ENCODE measurements around the gene ZNF211.

- TF ChIP-seq CTCF (conservative IDR thresholded peaks at IDR 0.05 in 1 of 2, IDR thresholded peaks at IDR 0.05 in 1 of 2; ENCODE audit: extremely low read depth in 1 of 2, insufficient read depth in 1 of 2, low read depth in 1 of 2, low read length in 2 of 2), result no peak
- no peak for TF ChIP-seq EZH2 (IDR thresholded peaks at IDR 0.05; ENCODE audit: borderline replicate concordance, low read length)
These were observed 4.4 kb downstream of the ZNF211 start for GRCh38 chr19:57637379-57637778.
